ENCODE data around the gene AKNA.
A peak's percentile ranks its signal among the peaks of the same experiment; 100 is the strongest.

AKNA gene

DNA sequence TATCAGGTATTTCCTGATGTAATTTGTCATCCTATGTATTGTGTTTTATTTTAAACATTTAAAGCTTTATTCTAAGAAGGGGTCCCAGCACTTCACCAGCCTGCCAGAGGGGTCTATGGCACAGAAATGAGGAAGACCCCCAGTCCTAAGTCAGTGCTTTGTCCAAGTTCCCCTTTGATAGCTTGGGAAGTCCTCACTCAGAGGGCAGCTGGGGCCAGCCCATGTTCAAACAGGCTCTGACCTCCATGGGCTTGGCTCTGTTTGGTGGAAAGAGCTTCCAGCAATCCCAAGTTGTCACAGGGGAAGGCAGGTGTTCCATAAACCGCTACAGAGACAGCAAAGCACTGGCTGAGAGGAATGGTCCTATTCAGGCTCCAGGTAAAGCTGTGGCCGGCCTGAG is 26.6 kb upstream of the AKNA start:
- peaks cover 15% of the 10 kb centered on the region for H3K27me3 ChIP-seq (replicated peaks; ENCODE audit: control insufficient read depth, insufficient read depth, low read length)
- no peaks in the 10 kb centered on the region for H3K36me3 ChIP-seq (ENCODE audit: control insufficient read depth, insufficient read depth, low read length, severe bottlenecking)
- peaks cover 16% of the 10 kb centered on the region for H3K4me1 ChIP-seq (ENCODE audit: control insufficient read depth, insufficient read depth, low read length)
- H3K9ac ChIP-seq (ENCODE audit: low read length), result no peak overlapping the region
- no peaks in the 10 kb centered on the region for H3K9me3 ChIP-seq (ENCODE audit: control insufficient read depth, low read length)
- no peak for DNase-seq (ENCODE audit: low read depth)
- no peak overlapping the region for H3K4me3 ChIP-seq (ENCODE audit: low read length)

DNA sequence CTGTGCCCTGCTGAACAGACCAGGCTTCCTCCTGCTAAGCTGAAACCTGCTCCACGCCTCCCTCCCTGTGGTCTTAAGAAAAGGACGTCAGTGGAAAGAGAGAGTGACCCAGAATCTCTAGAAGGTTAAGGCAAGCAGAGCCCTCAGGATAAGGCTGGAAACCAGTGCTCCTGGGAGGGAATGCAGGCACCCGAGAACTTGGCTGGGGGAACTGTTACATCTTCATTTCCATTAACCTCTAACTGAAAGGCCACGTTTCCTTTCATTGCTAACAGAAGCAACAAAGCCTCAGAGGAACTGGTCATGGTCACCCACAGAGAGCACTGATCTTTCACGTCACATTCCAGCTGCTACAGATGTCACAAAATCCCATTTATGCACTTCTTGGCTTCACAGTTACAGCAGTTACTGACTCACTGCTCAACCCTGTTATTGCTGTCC is 26.1 kb upstream of the AKNA start:
- Histone ChIP-seq H3K9me3 (ENCODE audit: control insufficient read depth, low read length) (no peaks in the 10 kb centered on the region), H3K4me3 (ENCODE audit: low read length) (no peak overlapping the region)

DNA sequence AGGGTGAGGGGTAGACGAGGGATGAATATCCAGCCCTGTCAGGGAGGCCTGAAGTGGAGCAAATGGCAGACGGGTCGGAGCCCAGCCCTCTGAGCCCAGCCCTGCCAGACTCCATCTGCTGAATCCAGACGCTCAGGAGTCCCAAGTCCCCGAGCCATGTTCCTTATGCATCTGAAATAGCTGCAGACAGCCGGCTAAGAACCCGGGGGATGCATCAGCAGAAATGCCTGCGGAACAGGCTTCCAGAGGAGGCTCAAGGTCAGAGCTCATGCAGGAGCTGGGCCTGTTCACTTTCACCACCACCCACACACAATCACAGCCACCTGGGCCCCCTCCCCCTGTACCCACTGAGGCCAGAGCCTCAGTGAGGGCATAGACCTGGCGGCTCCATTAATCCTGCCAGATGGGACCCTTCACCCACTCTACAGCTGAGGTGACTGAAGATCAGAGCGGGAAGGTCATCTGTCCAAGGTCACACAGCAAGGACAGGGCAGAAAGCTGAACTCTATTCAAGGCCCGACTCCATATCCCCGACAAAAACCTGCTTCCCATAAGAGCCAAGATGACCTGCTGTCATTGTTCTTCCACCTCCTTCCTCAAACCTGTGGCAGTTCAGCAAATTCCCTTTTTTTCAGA is 24.4 kb upstream of the AKNA start:
- no peak overlapping the region for H3K4me3 ChIP-seq (ENCODE audit: low read length)
- H3K36me3 ChIP-seq (ENCODE audit: control insufficient read depth, insufficient read depth, low read length, severe bottlenecking), result no peaks in the 10 kb centered on the region
- peaks cover 24% of the 10 kb centered on the region for H3K27me3 ChIP-seq (replicated peaks; ENCODE audit: control insufficient read depth, insufficient read depth, low read length)
- no peaks in the 10 kb centered on the region for H3K9me3 ChIP-seq (ENCODE audit: control insufficient read depth, low read length)
- H3K4me1 ChIP-seq (ENCODE audit: control insufficient read depth, insufficient read depth, low read length), result peaks cover 9% of the 10 kb centered on the region
- no peak for DNase-seq (ENCODE audit: low read depth)
- H3K9ac ChIP-seq (ENCODE audit: low read length), result no peak overlapping the region

More for the DNA sequence above, 26.1 kb upstream of the AKNA start:
- Histone ChIP-seq H3K36me3 (ENCODE audit: control insufficient read depth, insufficient read depth, low read length, severe bottlenecking) (no peaks in the 10 kb centered on the region), H3K4me1 (ENCODE audit: control insufficient read depth, insufficient read depth, low read length) (peaks cover 16% of the 10 kb centered on the region), H3K9ac (ENCODE audit: low read length) (no peak overlapping the region), H3K27me3 (replicated peaks; ENCODE audit: control insufficient read depth, insufficient read depth, low read length) (peaks cover 18% of the 10 kb centered on the region)
- DNase-seq (ENCODE audit: low read depth), result peak; percentile 59

DNA sequence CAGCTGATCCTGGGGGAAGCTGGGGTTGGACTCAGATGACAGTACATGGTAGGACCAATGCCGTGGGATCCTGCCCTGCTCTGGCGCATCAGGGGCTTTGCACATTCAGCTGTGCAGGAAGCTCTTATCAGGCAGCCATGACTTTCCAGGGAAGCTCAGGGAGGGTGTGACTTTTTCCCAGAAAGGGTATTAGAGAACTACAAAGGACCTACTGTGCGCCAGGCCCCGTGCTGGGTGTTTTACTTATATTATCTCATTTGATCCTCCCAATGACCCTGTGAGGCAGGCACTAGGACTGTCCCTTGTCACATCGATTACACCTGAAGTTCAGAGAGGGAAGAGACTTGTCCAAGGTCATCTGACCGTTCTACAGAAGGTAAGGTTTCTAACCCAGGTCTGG is 23.7 kb upstream of the AKNA start:
- Histone ChIP-seq H3K36me3 (ENCODE audit: control insufficient read depth, insufficient read depth, low read length, severe bottlenecking) (no peaks in the 10 kb centered on the region), H3K9ac (ENCODE audit: low read length) (no peak overlapping the region), H3K9me3 (ENCODE audit: control insufficient read depth, low read length) (no peaks in the 10 kb centered on the region), H3K4me3 (ENCODE audit: low read length) (no peak overlapping the region), H3K4me1 (ENCODE audit: control insufficient read depth, insufficient read depth, low read length) (peaks cover 9% of the 10 kb centered on the region), H3K27me3 (replicated peaks; ENCODE audit: control insufficient read depth, insufficient read depth, low read length) (peaks cover 26% of the 10 kb centered on the region)
- no peak for DNase-seq (ENCODE audit: low read depth)

DNA sequence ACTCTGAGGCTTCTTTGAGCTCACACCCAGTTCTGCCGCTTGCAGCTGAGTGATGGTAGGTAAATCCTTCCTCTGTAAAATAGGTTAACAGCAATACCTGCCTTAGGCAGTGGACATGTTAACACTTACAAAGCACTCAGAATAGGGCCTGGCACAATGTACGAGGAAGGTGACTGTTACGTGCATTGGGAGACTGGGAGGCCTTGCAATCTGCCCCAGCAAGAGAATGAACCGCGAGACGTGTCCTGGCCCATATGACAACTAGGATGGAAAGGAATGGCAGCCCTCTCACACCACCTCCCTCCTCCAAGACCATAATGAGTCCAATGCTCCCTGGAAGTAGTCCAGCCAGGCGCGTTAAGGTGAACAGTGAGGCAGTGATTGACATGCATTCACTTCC is 23.1 kb upstream of the AKNA start:
- H3K9ac ChIP-seq (ENCODE audit: low read length), result no peak overlapping the region
- peaks cover 9% of the 10 kb centered on the region for H3K4me1 ChIP-seq (ENCODE audit: control insufficient read depth, insufficient read depth, low read length)
- H3K4me3 ChIP-seq (ENCODE audit: low read length), result no peak overlapping the region

DNA sequence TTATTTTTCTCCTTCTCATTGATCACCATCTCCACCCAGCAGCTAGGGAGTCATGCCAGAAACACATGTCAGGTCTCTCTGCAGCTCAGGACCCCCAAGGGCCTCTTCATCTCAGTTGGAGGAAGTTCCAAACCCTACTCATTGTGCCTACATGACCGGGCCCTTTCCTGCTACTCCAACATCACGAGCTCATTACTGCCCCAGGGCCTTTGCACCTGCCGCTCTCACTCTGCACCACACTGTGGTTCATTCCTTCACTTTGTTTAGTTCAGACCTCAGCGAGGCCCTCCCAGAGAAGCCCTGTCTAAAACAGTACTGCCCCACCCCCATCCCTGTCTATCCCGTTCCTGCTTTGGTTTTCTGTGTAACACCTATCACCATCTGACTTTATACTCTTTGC is 22.1 kb upstream of the AKNA start:
- Histone ChIP-seq H3K4me3 (ENCODE audit: low read length) (no peak overlapping the region), H3K4me1 (ENCODE audit: control insufficient read depth, insufficient read depth, low read length) (peaks cover 9% of the 10 kb centered on the region), H3K36me3 (ENCODE audit: control insufficient read depth, insufficient read depth, low read length, severe bottlenecking) (no peaks in the 10 kb centered on the region), H3K9me3 (ENCODE audit: control insufficient read depth, low read length) (no peaks in the 10 kb centered on the region), H3K9ac (ENCODE audit: low read length) (no peak overlapping the region), H3K27me3 (replicated peaks; ENCODE audit: control insufficient read depth, insufficient read depth, low read length) (peaks cover 26% of the 10 kb centered on the region)
- no peak for DNase-seq (ENCODE audit: low read depth)

More for the DNA sequence above, 23.1 kb upstream of the AKNA start:
- Histone ChIP-seq H3K36me3 (ENCODE audit: control insufficient read depth, insufficient read depth, low read length, severe bottlenecking) (no peaks in the 10 kb centered on the region), H3K27me3 (replicated peaks; ENCODE audit: control insufficient read depth, insufficient read depth, low read length) (peaks cover 26% of the 10 kb centered on the region), H3K9me3 (ENCODE audit: control insufficient read depth, low read length) (no peaks in the 10 kb centered on the region)
- DNase-seq (ENCODE audit: low read depth), result no peak

DNA sequence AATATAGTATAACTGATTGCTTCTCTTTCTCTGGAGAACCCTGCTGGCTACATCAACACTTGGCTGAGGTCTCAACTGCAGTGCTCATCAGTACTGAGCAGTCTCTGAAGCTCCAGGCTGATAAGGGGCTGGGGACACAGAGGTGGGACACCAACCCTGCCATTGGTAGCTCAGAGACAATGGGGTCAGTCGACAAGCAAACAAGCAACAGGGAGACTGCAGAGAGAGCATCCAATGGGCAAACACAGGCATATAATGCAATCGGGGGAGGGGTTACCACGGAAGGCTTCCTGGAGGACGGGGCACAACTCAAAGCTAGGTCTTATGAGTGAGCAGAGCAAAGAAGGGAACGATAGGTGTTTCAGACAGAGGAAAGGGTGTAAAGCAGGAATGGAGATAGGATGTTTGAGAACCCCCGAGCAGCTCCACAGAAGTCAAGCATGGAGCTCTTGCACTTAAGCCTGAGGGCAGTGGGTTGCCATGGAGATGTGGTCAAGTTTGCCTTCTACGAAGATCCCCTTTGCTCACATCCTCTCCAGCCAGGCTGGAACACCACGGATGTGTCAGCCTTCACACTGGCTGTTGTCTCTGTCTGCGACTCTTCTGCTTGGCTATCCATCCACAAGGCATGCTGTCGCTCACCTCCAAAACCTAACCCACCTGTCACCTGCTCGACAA is 21.5 kb upstream of the AKNA start:
- Histone ChIP-seq H3K9ac (ENCODE audit: low read length) (no peak overlapping the region), H3K9me3 (ENCODE audit: control insufficient read depth, low read length) (no peaks in the 10 kb centered on the region), H3K36me3 (ENCODE audit: control insufficient read depth, insufficient read depth, low read length, severe bottlenecking) (no peaks in the 10 kb centered on the region), H3K27me3 (replicated peaks; ENCODE audit: control insufficient read depth, insufficient read depth, low read length) (peaks cover 26% of the 10 kb centered on the region), H3K4me3 (ENCODE audit: low read length) (no peak overlapping the region), H3K4me1 (ENCODE audit: control insufficient read depth, insufficient read depth, low read length) (peaks cover 6% of the 10 kb centered on the region)
- no peak for DNase-seq (ENCODE audit: low read depth)

DNA sequence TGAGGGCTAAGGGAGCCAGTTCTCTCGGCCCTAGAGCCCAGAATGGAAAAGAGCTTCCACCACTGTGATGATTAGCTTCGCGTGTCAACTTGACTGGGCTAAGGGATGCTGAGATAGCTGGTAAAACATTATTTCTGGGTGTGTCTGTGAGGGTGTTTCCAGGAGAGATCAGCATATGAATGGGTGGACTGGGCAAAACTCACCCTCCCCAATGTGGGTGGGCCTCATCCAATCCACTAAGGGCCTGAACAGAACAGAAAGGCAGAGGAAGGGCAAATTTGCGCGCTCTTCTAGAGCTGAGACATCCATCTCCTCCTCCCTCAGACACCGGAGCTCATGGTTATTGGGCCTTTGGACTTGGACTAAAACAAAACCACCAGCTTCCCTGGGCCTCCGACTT is 20.9 kb upstream of the AKNA start:
- Histone ChIP-seq H3K36me3 (ENCODE audit: control insufficient read depth, insufficient read depth, low read length, severe bottlenecking) (no peaks in the 10 kb centered on the region), H3K4me3 (ENCODE audit: low read length) (no peak overlapping the region), H3K9me3 (ENCODE audit: control insufficient read depth, low read length) (no peaks in the 10 kb centered on the region), H3K4me1 (ENCODE audit: control insufficient read depth, insufficient read depth, low read length) (peaks cover under 1% of the 10 kb centered on the region), H3K27me3 (replicated peaks; ENCODE audit: control insufficient read depth, insufficient read depth, low read length) (peaks cover 29% of the 10 kb centered on the region), H3K9ac (ENCODE audit: low read length) (no peak overlapping the region)
- no peak for DNase-seq (ENCODE audit: low read depth)

DNA sequence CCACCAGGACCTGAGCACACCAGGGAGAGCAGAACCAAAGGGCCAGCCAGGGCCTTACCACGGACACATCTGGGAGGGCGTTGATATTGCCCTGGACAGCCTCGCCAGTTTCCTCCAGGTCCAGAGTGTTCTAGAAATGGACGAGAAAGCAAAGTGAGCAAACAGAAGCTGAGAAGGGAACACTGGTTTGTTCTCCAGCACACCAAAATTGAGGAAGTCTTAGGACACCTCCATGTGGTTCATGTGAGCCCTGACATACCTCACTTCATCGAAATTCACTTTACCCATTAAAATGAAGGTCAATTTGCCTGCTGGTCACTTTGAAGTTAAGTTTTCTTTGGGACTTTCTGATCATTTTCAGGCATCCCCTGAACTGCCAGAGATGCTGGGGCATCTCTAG is 20.1 kb upstream of the AKNA start:
- Histone ChIP-seq H3K27me3 (replicated peaks; ENCODE audit: control insufficient read depth, insufficient read depth, low read length) (peaks cover 32% of the 10 kb centered on the region), H3K9ac (ENCODE audit: low read length) (no peak overlapping the region), H3K9me3 (ENCODE audit: control insufficient read depth, low read length) (no peaks in the 10 kb centered on the region), H3K4me1 (ENCODE audit: control insufficient read depth, insufficient read depth, low read length) (no peaks in the 10 kb centered on the region), H3K4me3 (ENCODE audit: low read length) (no peak overlapping the region), H3K36me3 (ENCODE audit: control insufficient read depth, insufficient read depth, low read length, severe bottlenecking) (no peaks in the 10 kb centered on the region)
- no peak for DNase-seq (ENCODE audit: low read depth)

DNA sequence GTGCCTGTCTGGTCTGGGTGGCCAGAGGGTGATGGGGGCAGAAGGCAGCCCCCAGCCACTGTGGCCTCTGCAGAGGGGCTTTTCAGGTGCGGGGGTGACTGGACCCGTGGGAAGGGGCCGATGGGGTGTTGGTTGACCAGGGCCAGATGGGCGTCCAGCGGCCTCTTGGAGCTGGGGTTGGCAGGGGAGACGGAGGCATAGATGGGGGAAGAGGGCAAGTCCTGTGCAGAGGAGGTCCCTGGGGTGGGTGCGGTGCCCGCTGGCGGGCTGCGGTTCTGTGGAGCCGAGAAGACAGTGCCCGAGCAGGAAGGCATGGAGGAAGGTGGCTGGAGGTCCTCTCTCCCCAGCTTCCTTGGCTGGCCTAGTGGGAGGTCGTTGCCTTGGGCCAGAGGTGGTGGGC is 18.7 kb upstream of the AKNA start:
- H3K4me1 ChIP-seq (ENCODE audit: control insufficient read depth, insufficient read depth, low read length), result no peaks in the 10 kb centered on the region
- no peaks in the 10 kb centered on the region for H3K36me3 ChIP-seq (ENCODE audit: control insufficient read depth, insufficient read depth, low read length, severe bottlenecking)
- no peak for DNase-seq (ENCODE audit: low read depth)
- H3K9me3 ChIP-seq (ENCODE audit: control insufficient read depth, low read length), result no peaks in the 10 kb centered on the region
- no peak overlapping the region for H3K9ac ChIP-seq (ENCODE audit: low read length)
- H3K27me3 ChIP-seq (replicated peaks; ENCODE audit: control insufficient read depth, insufficient read depth, low read length), result peaks cover 28% of the 10 kb centered on the region
- no peak overlapping the region for H3K4me3 ChIP-seq (ENCODE audit: low read length)

DNA sequence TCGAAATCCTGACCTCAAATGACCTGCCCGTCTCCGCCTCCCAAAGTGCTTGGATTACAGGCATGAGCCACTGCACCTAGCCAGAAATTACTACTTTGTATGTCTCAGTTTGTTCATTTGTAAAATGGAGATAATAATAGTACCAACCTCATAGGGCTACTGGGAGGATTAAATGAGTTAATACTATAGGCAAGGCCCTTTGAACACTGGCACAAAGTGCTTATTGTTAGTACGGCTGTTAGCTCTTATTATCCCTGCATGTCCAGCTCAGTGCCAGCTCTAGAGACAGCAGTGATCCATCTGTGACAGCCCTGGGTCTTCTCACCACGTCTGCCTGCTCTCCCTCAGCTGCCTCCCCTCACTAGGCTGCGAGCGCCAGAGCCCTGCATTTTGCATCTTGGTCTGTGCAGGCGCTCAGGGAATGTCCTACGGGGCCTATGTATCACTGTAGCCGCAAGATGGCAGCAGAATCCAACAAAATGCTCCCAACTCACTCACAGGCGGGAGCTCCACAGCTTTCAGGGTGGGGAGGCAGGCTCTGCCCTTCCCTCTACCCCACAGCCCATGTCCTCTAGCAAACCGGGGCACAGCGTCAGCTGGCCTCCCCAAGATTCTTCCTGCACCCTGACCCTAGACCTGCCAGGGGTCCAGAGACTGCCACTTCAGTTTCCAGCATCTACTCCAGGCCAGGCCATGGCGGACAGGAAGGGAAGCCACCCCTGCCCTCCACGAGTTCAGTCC is 17.7 kb upstream of the AKNA start:
- no peaks in the 10 kb centered on the region for H3K9me3 ChIP-seq (ENCODE audit: control insufficient read depth, low read length)
- peaks cover under 1% of the 10 kb centered on the region for H3K4me1 ChIP-seq (ENCODE audit: control insufficient read depth, insufficient read depth, low read length)
- peaks cover 25% of the 10 kb centered on the region for H3K27me3 ChIP-seq (replicated peaks; ENCODE audit: control insufficient read depth, insufficient read depth, low read length)
- no peak overlapping the region for H3K4me3 ChIP-seq (ENCODE audit: low read length)
- H3K9ac ChIP-seq (ENCODE audit: low read length), result no peak overlapping the region
- peak; percentile 92 for DNase-seq (ENCODE audit: low read depth)
- H3K36me3 ChIP-seq (ENCODE audit: control insufficient read depth, insufficient read depth, low read length, severe bottlenecking), result no peaks in the 10 kb centered on the region

Measured in adipocyte (in vitro differentiated cells).